Liver (tissue), 9 donors: ENCODE results near the gene ARHGAP28. TPM values are rescaled to one million over a fixed set of nuclear protein-coding genes. Genes with fewer than 3 reads are reported as not detected.

Experiments
- DNase-seq: peaks from one replicate; pipeline ENCODE4 v3.0.0-alpha.2; 2017; ENCODE audit warnings: low spot score
- H3K27ac ChIP-seq, 2 donors: one replicate each; pipeline ENCODE4 v1.7.0; 2013; ENCODE audit warnings: inconsistent platforms in 2 of 2, low read length in 2 of 2, control low read depth in 1 of 2, low read depth in 1 of 2, mild to moderate bottlenecking in 1 of 2
- H3K27me3 ChIP-seq, 4 donors: one replicate each; pipeline versions ENCODE4 v1.6.1 to v1.7.0; 2013; ENCODE audit warnings: low read length in 3 of 4, inconsistent platforms in 1 of 4, mild to moderate bottlenecking in 1 of 4, moderate library complexity in 1 of 4; ENCODE audit not compliant: control insufficient read depth in 4 of 4, insufficient read depth in 4 of 4
- H3K36me3 ChIP-seq, 4 donors: one replicate each; pipeline versions ENCODE4 v1.6.1 to v1.7.0; 2013; ENCODE audit warnings: low read length in 3 of 4, mild to moderate bottlenecking in 3 of 4, low read depth in 1 of 4, moderate library complexity in 1 of 4; ENCODE audit not compliant: control insufficient read depth in 4 of 4, insufficient read depth in 3 of 4
- H3K4me1 ChIP-seq, 4 donors: one replicate each; pipeline versions ENCODE4 v1.6.1 to v1.7.0; 2013; ENCODE audit warnings: low read length in 3 of 4, mild to moderate bottlenecking in 3 of 4, moderate library complexity in 1 of 4; ENCODE audit not compliant: control insufficient read depth in 4 of 4, insufficient read depth in 4 of 4
- H3K4me3 ChIP-seq, 3 donors: one replicate each; pipeline versions ENCODE4 v1.6.1 to v1.7.0; 2013; ENCODE audit warnings: low read length in 3 of 3, control low read depth in 1 of 3, low read depth in 1 of 3, mild to moderate bottlenecking in 1 of 3
- H3K9ac ChIP-seq, 2 donors: one replicate each; pipeline ENCODE4 v1.7.0; 2013; ENCODE audit warnings: low read length in 2 of 2, mild to moderate bottlenecking in 2 of 2, moderate library complexity in 2 of 2, control low read depth in 1 of 2, low read depth in 1 of 2
- H3K9me3 ChIP-seq, 4 donors: one replicate each; pipeline versions ENCODE4 v1.6.1 to v1.7.0; 2013; ENCODE audit warnings: low read length in 3 of 4; ENCODE audit not compliant: control insufficient read depth in 4 of 4
- ATF3 ChIP-seq: IDR thresholded peaks from 2 replicates; pipeline ENCODE4 v1.6.1; 2016; ENCODE audit warnings: antibody characterized with exemption
- CTCF ChIP-seq: fragments of 150-350 bp; IDR thresholded peaks from 2 replicates; pipeline ENCODE4 v1.5.1; 2017; ENCODE audit warnings: improper control_type of control experiment, low read depth, low read length; ENCODE audit not compliant: missing input control
- EGR1 ChIP-seq, 2 donors: IDR thresholded peaks; 2 replicates each; pipeline ENCODE4 v1.6.1; 2016 to 2018; ENCODE audit warnings: antibody characterized with exemption in 2 of 2, low read depth in 2 of 2
- FOXA1 ChIP-seq: IDR thresholded peaks from 2 replicates; pipeline ENCODE4 v1.6.1; 2016; ENCODE audit warnings: antibody characterized with exemption
- FOXA2 ChIP-seq: IDR thresholded peaks from 2 replicates; pipeline ENCODE4 v1.6.1; 2016; ENCODE audit warnings: antibody characterized with exemption
- GABPA ChIP-seq, 2 donors: IDR thresholded peaks in 1 of 2; conservative IDR thresholded peaks in 1 of 2; 2 replicates each; pipeline ENCODE4 v1.6.1; 2016; ENCODE audit warnings: antibody characterized with exemption in 2 of 2, mild to moderate bottlenecking in 1 of 2, moderate library complexity in 1 of 2
- HNF4A ChIP-seq, 2 donors: conservative IDR thresholded peaks; 2 replicates each; pipeline ENCODE4 v1.6.1; 2016; ENCODE audit warnings: antibody characterized with exemption in 2 of 2, mild to moderate bottlenecking in 2 of 2
- HNF4G ChIP-seq: IDR thresholded peaks from 2 replicates; pipeline ENCODE4 v1.6.1; 2016; ENCODE audit warnings: antibody characterized with exemption
- JUND ChIP-seq, 2 donors: IDR thresholded peaks; 2 replicates each; pipeline ENCODE4 v1.6.1; 2016; ENCODE audit warnings: antibody characterized with exemption in 2 of 2
- MAX ChIP-seq: IDR thresholded peaks from 2 replicates; pipeline ENCODE4 v1.6.1; 2016; ENCODE audit warnings: antibody characterized with exemption
- NR2F2 ChIP-seq: IDR thresholded peaks from 2 replicates; pipeline ENCODE4 v1.6.1; 2016; ENCODE audit warnings: antibody characterized with exemption
- RAD21 ChIP-seq, 2 donors: IDR thresholded peaks; 2 replicates each; pipeline ENCODE4 v1.6.1; 2016; ENCODE audit warnings: antibody characterized with exemption in 2 of 2, mild to moderate bottlenecking in 2 of 2
- REST ChIP-seq: IDR thresholded peaks from 2 replicates; pipeline ENCODE4 v1.6.1; 2016; ENCODE audit warnings: antibody characterized with exemption, mild to moderate bottlenecking
- RXRA ChIP-seq, 2 donors: IDR thresholded peaks; 2 replicates each; pipeline ENCODE4 v1.6.1; 2017 to 2018; ENCODE audit warnings: antibody characterized with exemption in 2 of 2, mild to moderate bottlenecking in 1 of 2
- SP1 ChIP-seq: IDR thresholded peaks from 2 replicates; pipeline ENCODE4 v1.6.1; 2018; ENCODE audit warnings: antibody characterized with exemption, mild to moderate bottlenecking
- TAF1 ChIP-seq: conservative IDR thresholded peaks from 2 replicates; pipeline ENCODE4 v1.6.1; 2016; ENCODE audit warnings: antibody characterized with exemption, mild to moderate bottlenecking
- YY1 ChIP-seq: IDR thresholded peaks from 2 replicates; pipeline ENCODE4 v1.6.1; 2016; ENCODE audit warnings: antibody characterized with exemption, mild to moderate bottlenecking
- ZBTB33 ChIP-seq: IDR thresholded peaks from 2 replicates; pipeline ENCODE4 v1.6.1; 2016; ENCODE audit warnings: antibody characterized with exemption
- WGBS: extraction: QIAGEN DNeasy Blood & Tissue Kit; methylation state at CpG from one replicate; pipeline ENCODE4 v1.1.7; 2013; 5-methylcytosine and 5-hydroxymethylcytosine counted together
- polyA plus RNA-seq, 2 donors: library from polyadenylated mRNA; stranded (reverse) in 1 of 2; unstranded in 1 of 2; fragments of 200-250 nt in 1 of 2; fragments of >200 nt in 1 of 2; fragmentation: Nextera tagmentation in 1 of 2; extraction: Ambion mirVana in 1 of 2; gene quantifications; one replicate each; pipeline versions ENCODE4 v1.2.1 to v1.2.3, GENCODE V29; 2013 to 2015
- total RNA-seq, 2 donors: library from RNA; depleted of rRNA; stranded (reverse); fragments of >200 nt; gene quantifications; one replicate each; pipeline ENCODE4 v1.2.3, GENCODE V29; 2014
- donor health status: healthy.
- donor health status: healthy.
- donor health status: healthy.
- donor health status: healthy.
- donor health status: healthy.

Gene ARHGAP28
- total and polyA plus RNA-seq, 4 donors, result 0.14 to 2.1 (median 0.69) TPM

GRCh38 chr18:6842081-6842480 is 112.6 kb downstream of the ARHGAP28 start:
- no peak overlapping the region for H3K27ac ChIP-seq
- WGBS, result 76% methylated on average over 3 of the region's 3 CpGs
- no peaks in the 10 kb centered on the region for H3K9me3 ChIP-seq
- H3K27me3 ChIP-seq, result no peaks in the 10 kb centered on the region
- no peak overlapping the region for H3K4me3 ChIP-seq
- no peak for TF ChIP-seq FOXA1
- no peak for TF ChIP-seq YY1
- TF ChIP-seq CTCF, result no peak
- TF ChIP-seq ZBTB33, result no peak
- no peak for TF ChIP-seq RXRA (IDR thresholded peaks at IDR 0.05)
- no peak for TF ChIP-seq ATF3
- TF ChIP-seq HNF4G, result no peak
- TF ChIP-seq GABPA (IDR thresholded peaks at IDR 0.05 in 1 of 2, conservative IDR thresholded peaks at IDR 0.05 in 1 of 2), result no peak
- TF ChIP-seq HNF4A (conservative IDR thresholded peaks at IDR 0.05), result no peak
- H3K36me3 ChIP-seq, result no peaks in the 10 kb centered on the region
- no peak for DNase-seq
- H3K9ac ChIP-seq, result no peak overlapping the region
- H3K4me1 ChIP-seq, result no peaks in the 10 kb centered on the region

GRCh38 chr18:6843308-6843707 is 113.8 kb downstream of the ARHGAP28 start:
- 65% methylated on average over 2 of the region's 2 CpGs for WGBS
- TF ChIP-seq TAF1 (no peak), HNF4G (no peak), RAD21 (IDR thresholded peaks at IDR 0.05) (no peak), FOXA1 (no peak), JUND (IDR thresholded peaks at IDR 0.05) (no peak), RXRA (IDR thresholded peaks at IDR 0.05) (no peak), YY1 (no peak), FOXA2 (no peak), ATF3 (no peak), REST (no peak), HNF4A (conservative IDR thresholded peaks at IDR 0.05) (no peak), EGR1 (IDR thresholded peaks at IDR 0.05; ENCODE audit: low read depth in 2 of 2) (no peak), SP1 (no peak), NR2F2 (no peak), ZBTB33 (no peak), CTCF (no peak), GABPA (IDR thresholded peaks at IDR 0.05 in 1 of 2, conservative IDR thresholded peaks at IDR 0.05 in 1 of 2) (no peak), MAX (no peak)
- no peaks in the 10 kb centered on the region for H3K36me3 ChIP-seq

More at GRCh38 chr18:6843308-6843707, 113.8 kb downstream of the ARHGAP28 start:
- no peak overlapping the region for H3K27ac ChIP-seq
- no peak overlapping the region for H3K4me3 ChIP-seq
- H3K4me1 ChIP-seq, result no peaks in the 10 kb centered on the region
- no peaks in the 10 kb centered on the region for H3K27me3 ChIP-seq
- no peaks in the 10 kb centered on the region for H3K9me3 ChIP-seq
- no peak overlapping the region for H3K9ac ChIP-seq
- DNase-seq, result no peak
